VCaP (cell line): ENCODE data around the gene ZBTB33.

Experiments
- H3K27ac ChIP-seq: fragments of 450-650 bp; 2 replicates; pipeline ENCODE4 v1.5.1; 2017
- CTCF ChIP-seq: fragments of 450-650 bp; conservative IDR thresholded peaks from 2 replicates; pipeline ENCODE4 v1.5.1; 2017; ENCODE audit warnings: mild to moderate bottlenecking, moderate library complexity

ZBTB33 gene

GRCh38 chrX:120244735-120245498 is 5.7 kb upstream of the ZBTB33 start:
- TF ChIP-seq CTCF = no peak
- H3K27ac ChIP-seq = peak overlapping the region; percentile 62

GRCh38 chrX:120251471-120252011 is 929 bp downstream of the ZBTB33 start:
- no peak for TF ChIP-seq CTCF
- H3K27ac ChIP-seq = peak overlapping the region; percentile 73

- TF ChIP-seq CTCF = no peak
- H3K27ac ChIP-seq = no peak overlapping the region
These were observed 3.2 kb downstream of the ZBTB33 start for GRCh38 chrX:120253784-120254183.

GRCh38 chrX:120260369-120260768 is 9.8 kb downstream of the ZBTB33 start:
- no peak overlapping the region for H3K27ac ChIP-seq
- no peak for TF ChIP-seq CTCF

GRCh38 chrX:120262859-120263708 is 12.5 kb downstream of the ZBTB33 start:
- H3K27ac ChIP-seq = no peak overlapping the region
- TF ChIP-seq CTCF = no peak

GRCh38 chrX:120264341-120264740 is 13.7 kb downstream of the ZBTB33 start:
- no peak for TF ChIP-seq CTCF

GRCh38 chrX:120269373-120270035 is 18.9 kb downstream of the ZBTB33 start:
- no peak for TF ChIP-seq CTCF
- H3K27ac ChIP-seq = no peak overlapping the region

More at GRCh38 chrX:120264341-120264740, 13.7 kb downstream of the ZBTB33 start:
- no peak overlapping the region for H3K27ac ChIP-seq
